RWPE2 (cell line): ENCODE measurements around the gene OR10V1.

Experiments
- ATAC-seq: fragments of 200-7000 bp; cut with Tn5 transposase; 3 replicates; pipeline ENCODE4 v1.9.1; 2021; ENCODE audit warnings: low read depth
- DNase-seq: peaks from one replicate; pipeline ENCODE4 v3.0.0-alpha.2; 2020; ENCODE audit warnings: low spot score
- H3K27ac ChIP-seq: fragments of 450-650 bp; 2 replicates; pipeline ENCODE4 v1.5.1; 2017; ENCODE audit warnings: mild to moderate bottlenecking; ENCODE audit not compliant: poor library complexity, severe bottlenecking
- H3K27me3 ChIP-seq: fragments of 250-450 bp; sonication (Bioruptor Pico); 2 replicates; pipeline ENCODE4 v1.5.1; 2021; ENCODE audit warnings: mild to moderate bottlenecking, moderate library complexity; ENCODE audit not compliant: insufficient read depth, poor library complexity, severe bottlenecking
- H3K36me3 ChIP-seq: fragments of 250-450 bp; sonication (Bioruptor Pico); 2 replicates; pipeline ENCODE4 v1.5.1; 2020; ENCODE audit warnings: low read depth, mild to moderate bottlenecking, moderate library complexity
- H3K4me1 ChIP-seq: fragments of 250-450 bp; sonication (Bioruptor Pico); 2 replicates; pipeline ENCODE4 v1.5.1; 2021; ENCODE audit warnings: mild to moderate bottlenecking, moderate library complexity; ENCODE audit not compliant: insufficient read depth, poor library complexity, severe bottlenecking
- H3K4me3 ChIP-seq: fragments of 250-450 bp; sonication (Bioruptor Pico); 2 replicates; pipeline ENCODE4 v1.5.1; 2021; ENCODE audit warnings: mild to moderate bottlenecking, moderate library complexity; ENCODE audit not compliant: severe bottlenecking
- H3K9me3 ChIP-seq: fragments of 250-450 bp; sonication (Bioruptor Pico); 2 replicates; pipeline ENCODE4 v1.5.1; 2021; ENCODE audit warnings: mild to moderate bottlenecking, moderate library complexity; ENCODE audit not compliant: severe bottlenecking
- TF ChIP-seq, protein P1 (sequence below): fragments of 450-650 bp; IDR thresholded peaks from one replicate; pipeline ENCODE4 v1.5.1; 2017; ENCODE audit warnings: mild to moderate bottlenecking, moderate library complexity; ENCODE audit not compliant: poor library complexity, severe bottlenecking

OR10V1 gene

DNA sequence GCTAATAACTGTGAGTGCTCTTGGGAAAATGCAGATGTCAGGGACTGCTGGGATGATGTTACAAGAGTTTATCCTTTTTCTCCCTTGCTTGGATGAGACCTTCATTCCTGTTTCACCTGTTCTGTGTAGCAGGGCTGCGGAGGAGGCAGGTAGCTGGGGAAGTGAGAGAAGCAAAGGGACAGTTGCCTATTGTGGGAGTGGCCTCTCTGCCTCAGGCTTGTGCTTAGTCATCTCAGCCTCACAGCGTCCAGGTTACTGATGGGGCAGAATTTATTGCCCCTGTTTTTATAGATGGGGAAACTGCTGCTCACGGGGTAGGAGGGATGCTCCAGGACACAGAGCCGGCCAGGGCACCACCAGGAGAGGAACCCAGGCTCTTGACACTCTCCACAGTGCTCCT lies 43.2 kb upstream of the OR10V1 start:
- H3K36me3 ChIP-seq, result 0 out of 2 replicates have a peak, but pooled peaks cover 12% of the 10 kb centered on the region
- peak overlapping the region; percentile 77 for H3K27ac ChIP-seq
- peak; percentile 58 for DNase-seq
- TF ChIP-seq, protein P1, sequence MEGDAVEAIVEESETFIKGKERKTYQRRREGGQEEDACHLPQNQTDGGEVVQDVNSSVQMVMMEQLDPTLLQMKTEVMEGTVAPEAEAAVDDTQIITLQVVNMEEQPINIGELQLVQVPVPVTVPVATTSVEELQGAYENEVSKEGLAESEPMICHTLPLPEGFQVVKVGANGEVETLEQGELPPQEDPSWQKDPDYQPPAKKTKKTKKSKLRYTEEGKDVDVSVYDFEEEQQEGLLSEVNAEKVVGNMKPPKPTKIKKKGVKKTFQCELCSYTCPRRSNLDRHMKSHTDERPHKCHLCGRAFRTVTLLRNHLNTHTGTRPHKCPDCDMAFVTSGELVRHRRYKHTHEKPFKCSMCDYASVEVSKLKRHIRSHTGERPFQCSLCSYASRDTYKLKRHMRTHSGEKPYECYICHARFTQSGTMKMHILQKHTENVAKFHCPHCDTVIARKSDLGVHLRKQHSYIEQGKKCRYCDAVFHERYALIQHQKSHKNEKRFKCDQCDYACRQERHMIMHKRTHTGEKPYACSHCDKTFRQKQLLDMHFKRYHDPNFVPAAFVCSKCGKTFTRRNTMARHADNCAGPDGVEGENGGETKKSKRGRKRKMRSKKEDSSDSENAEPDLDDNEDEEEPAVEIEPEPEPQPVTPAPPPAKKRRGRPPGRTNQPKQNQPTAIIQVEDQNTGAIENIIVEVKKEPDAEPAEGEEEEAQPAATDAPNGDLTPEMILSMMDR, result no peak
- no peak overlapping the region for H3K4me3 ChIP-seq
- no peaks in the 10 kb centered on the region for H3K27me3 ChIP-seq
- peaks cover 16% of the 10 kb centered on the region for H3K4me1 ChIP-seq
- no peaks in the 10 kb centered on the region for H3K9me3 ChIP-seq
- ATAC-seq, result peak; percentile 57

DNA sequence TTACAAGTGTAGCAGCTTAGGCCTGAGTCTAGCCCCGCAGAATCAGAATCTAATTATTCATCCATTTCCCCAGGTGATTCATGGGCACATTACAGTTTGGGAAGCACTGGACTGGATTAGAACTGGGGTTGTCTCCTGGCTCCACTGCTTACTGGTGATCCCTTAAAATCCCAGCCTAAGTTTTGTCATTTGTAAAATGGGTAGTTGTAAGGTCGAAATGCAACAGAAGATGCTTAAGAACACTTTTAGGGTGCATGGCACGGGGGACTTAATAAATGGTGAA lies 42.9 kb upstream of the OR10V1 start:
- H3K36me3 ChIP-seq, result 0 out of 2 replicates have a peak, but pooled peaks cover 12% of the 10 kb centered on the region
- peak overlapping the region; percentile 77 for H3K27ac ChIP-seq
- peak; percentile 25; the same call in 2 of the 3 replicates for ATAC-seq
- DNase-seq, result no peak
- no peaks in the 10 kb centered on the region for H3K27me3 ChIP-seq
- TF ChIP-seq, protein P1, result no peak
- H3K9me3 ChIP-seq, result no peaks in the 10 kb centered on the region
- peaks cover 16% of the 10 kb centered on the region for H3K4me1 ChIP-seq
- no peak overlapping the region for H3K4me3 ChIP-seq

DNA sequence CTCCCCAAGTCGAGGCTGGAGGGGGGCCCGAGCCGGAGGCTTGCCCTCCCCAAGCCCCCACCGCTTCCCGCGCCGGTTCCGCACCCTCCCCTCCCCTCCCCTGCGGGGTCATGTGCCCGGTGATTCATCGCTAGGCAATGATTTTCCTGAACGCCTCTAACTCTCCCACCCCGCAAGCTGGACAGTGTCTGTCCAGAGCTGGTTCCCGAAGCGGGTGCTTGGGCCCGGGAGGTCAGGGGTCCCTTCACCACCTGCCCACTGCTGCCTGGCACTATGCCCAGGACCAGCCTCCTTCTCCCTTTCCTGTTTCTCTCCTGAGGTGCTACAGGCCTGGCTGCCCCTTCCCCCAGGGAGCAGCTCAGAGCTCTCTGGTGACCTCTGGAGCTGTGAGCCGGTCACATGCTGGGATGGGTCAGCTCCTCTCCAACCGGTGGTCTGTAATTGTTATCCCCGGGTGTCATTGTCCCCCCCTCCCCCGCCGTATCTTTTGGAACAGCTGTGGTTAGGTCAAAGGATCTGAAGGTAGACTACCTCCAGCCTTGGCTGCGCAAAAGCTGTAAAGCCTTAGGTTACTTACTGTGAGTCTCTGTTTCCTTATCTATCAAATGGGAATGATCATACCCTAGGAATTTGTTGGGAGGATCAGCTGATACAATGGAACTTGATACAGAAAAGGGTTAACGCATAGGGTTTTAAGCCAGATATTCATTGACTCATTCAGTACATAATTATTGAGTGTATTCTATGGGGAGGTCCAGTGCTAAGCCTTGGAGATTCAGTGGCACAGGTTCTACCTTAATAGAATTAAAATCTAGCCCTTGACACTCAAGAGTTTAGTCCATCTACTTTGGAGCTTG lies 42.3 kb upstream of the OR10V1 start:
- Histone ChIP-seq H3K9me3 (no peaks in the 10 kb centered on the region), H3K27ac (peak overlapping the region; percentile 77), H3K36me3 (0 out of 2 replicates have a peak, but pooled peaks cover 10% of the 10 kb centered on the region), H3K4me1 (peaks cover 16% of the 10 kb centered on the region), H3K27me3 (no peaks in the 10 kb centered on the region), H3K4me3 (peak overlapping the region; percentile 86)
- TF ChIP-seq, protein P1, result no peak
- peak; percentile 65 for ATAC-seq
- peak; percentile 81 for DNase-seq

DNA sequence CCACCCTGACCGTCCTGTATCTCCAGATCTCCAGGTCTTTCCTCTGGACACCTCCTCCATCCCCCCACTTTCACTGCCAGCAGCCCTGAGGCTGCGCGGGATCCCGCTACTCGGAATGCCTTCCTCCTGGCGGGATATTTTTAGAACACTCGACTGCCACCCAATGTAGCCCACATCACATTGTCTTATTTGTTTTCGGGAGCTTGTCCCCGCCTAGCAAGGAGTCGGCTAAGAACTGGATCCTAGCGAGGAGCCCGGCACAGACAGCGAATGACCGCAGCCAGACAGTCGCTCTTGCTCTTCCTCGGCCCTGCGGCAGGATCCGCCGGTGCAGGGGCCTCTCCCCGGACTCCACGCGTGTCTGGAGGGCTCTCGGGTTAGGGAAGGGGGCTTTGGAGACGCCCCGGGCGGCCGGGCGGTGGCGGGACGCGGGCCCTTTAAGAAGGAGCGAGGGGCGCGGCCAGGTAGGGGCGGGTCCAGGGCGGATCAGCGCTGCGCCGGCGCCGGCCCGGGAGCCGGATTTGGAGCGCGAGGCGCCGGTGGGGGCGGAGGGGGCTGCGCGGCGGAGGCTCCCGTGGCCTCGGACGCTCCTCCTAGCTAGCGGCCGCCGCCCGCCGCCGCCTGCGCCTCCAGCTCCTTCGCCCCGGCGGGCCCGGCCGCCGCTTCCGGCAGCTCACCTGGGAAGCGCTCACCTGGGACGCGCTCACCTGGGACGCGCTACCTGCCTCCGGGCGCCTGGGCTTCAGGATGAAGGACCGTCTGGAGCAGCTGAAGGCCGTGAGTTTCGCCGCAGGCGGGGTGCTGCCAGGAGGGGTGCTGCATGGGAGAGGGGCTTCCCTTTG lies 41.4 kb upstream of the OR10V1 start, which contains the start of gene STX3:
Gene STX3, plus strand, starts transcription at position 518 of the 842 bp plus-strand sequence. Its CDS starts 230 bp downstream, at position 748.
- Histone ChIP-seq H3K4me3 (peak within 1 kb of the TSS; percentile 86), H3K36me3 (0 out of 2 replicates have a peak, but pooled peaks cover 8% of the 10 kb centered on the region), H3K27me3 (no peaks in the 10 kb centered on the region), H3K4me1 (peaks cover 16% of the 10 kb centered on the region), H3K27ac (peak within 1 kb of the TSS; percentile 77), H3K9me3 (no peaks in the 10 kb centered on the region)
- DNase-seq, result peak; percentile 73
- TF ChIP-seq, protein P1, result no peak
- peak; percentile 70 for ATAC-seq
